ENCODE measurements around the gene ZDHHC11.
"Not testable (repeated sequence)": the region's sequence is repeated elsewhere in the genome, so short reads cannot be mapped to it uniquely, and the experiment has no call there.

The ZDHHC11 gene

GRCh38 chr5:749101-749670 is 101.6 kb downstream of the ZDHHC11 start:
- H3K4me3 ChIP-seq (ENCODE audit: low read length), result no peak overlapping the region
- TF ChIP-seq, protein P1, sequence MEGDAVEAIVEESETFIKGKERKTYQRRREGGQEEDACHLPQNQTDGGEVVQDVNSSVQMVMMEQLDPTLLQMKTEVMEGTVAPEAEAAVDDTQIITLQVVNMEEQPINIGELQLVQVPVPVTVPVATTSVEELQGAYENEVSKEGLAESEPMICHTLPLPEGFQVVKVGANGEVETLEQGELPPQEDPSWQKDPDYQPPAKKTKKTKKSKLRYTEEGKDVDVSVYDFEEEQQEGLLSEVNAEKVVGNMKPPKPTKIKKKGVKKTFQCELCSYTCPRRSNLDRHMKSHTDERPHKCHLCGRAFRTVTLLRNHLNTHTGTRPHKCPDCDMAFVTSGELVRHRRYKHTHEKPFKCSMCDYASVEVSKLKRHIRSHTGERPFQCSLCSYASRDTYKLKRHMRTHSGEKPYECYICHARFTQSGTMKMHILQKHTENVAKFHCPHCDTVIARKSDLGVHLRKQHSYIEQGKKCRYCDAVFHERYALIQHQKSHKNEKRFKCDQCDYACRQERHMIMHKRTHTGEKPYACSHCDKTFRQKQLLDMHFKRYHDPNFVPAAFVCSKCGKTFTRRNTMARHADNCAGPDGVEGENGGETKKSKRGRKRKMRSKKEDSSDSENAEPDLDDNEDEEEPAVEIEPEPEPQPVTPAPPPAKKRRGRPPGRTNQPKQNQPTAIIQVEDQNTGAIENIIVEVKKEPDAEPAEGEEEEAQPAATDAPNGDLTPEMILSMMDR (IDR thresholded peaks at IDR 0.05; ENCODE audit: insufficient read depth, low read depth, low read length, missing control alignments), result no peak
- no peak for DNase-seq (ENCODE audit: low read depth)

DNA sequence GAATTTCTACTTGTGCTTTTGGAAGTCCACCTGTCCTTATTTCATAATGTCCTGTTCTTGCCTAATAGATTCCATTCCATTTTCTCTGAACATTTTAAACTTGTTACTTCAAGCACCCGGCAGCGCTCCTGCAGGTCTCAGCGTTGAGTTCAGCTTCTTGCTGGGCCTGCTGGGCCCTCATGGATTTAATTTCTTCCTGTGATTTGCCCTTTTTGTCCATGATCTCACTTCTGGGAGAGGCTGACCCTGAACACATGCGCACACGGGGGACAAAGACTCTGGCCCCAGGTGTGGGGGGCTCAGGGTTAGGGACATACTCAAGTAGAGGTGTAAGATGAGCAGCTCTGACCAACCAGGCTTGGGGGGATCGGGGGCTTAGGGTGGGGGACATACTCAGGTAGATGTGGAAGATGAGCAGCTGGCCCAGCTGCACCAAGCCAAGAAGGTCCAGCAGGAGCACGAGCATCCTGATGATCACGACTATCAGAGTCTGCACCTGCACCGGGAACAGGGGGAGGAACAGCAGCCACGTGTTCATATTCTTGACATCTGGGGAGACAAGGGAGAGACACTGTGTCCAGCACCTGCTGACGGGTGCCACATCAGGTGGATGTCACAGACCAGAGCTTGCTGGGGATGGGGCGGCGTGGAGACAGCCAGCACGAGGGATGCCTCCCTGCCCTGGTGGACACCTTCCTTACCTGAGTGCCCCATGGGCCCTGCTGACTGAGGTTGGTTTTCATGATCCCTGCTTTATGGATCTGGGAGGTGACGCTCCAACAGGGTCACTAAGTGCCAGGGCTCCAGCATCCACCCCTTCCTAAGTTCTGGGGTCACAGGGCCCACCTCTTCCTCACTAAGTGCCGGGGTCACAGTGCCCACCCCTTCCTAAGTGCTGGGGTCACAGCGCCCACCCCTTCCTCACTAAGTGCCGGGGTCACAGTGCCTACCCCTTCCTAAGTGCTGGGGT is 102.5 kb downstream of the ZDHHC11 start:
- not testable (repeated sequence) for DNase-seq (ENCODE audit: low read depth); H3K4me3 ChIP-seq (ENCODE audit: low read length)

- not testable (repeated sequence) for H3K4me3 ChIP-seq (ENCODE audit: low read length); DNase-seq (ENCODE audit: low read depth)
Observed at GRCh38 chr5:747303-747844, 103.4 kb downstream of the ZDHHC11 start.

GRCh38 chr5:746258-746761 is 104.5 kb downstream of the ZDHHC11 start:
- no peak for DNase-seq (ENCODE audit: low read depth)
- no peak overlapping the region for H3K4me3 ChIP-seq (ENCODE audit: low read length)
- TF ChIP-seq, protein P1 (IDR thresholded peaks at IDR 0.05; ENCODE audit: insufficient read depth, low read depth, low read length, missing control alignments), result no peak

Data from epithelial cell of esophagus (primary cell).